NCI-H146 (cell line): ENCODE measurements around the gene SPRED3.
A peak's percentile ranks its signal among the peaks of the same experiment; 100 is the strongest.
"Not testable (repeated sequence)": the region's sequence is repeated elsewhere in the genome, so short reads cannot be mapped to it uniquely, and the experiment has no call there.

ENCODE experiments used
- DNase-seq: peaks from one replicate; lab custom pipeline; 2025; lab: John Stamatoyannopoulos, UW

The SPRED3 gene

DNA sequence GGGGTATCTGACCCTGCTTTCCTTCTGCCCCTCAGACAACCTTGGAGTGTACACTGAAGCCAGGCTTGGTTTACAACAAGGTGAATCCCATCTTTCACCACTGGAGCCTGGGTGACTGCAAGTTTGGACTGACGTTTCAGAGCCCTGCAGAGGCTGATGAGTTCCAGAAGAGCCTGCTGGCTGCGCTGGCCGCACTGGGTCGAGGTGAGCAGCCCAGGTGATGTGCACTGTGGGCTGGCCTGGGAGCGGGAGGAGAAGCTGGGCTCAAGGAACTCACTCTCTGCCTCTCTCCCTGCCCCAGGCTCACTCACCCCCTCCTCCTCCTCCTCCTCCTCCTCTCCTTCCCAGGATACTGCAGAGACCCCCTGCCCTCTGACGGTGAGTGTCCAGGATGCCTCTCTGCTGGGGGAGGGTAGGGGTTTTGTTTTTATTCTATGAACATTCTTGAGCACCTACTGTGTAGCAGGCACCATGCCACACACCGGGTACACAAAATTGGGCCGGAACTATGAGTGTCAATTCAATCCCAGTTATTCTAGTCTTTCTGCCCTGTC, 3.5 kb downstream of the SPRED3 start:
- DNase-seq = no peak

- no peak for DNase-seq
Measured at GRCh38 chr19:38392707-38393308, 4.3 kb downstream of the SPRED3 start.

DNA sequence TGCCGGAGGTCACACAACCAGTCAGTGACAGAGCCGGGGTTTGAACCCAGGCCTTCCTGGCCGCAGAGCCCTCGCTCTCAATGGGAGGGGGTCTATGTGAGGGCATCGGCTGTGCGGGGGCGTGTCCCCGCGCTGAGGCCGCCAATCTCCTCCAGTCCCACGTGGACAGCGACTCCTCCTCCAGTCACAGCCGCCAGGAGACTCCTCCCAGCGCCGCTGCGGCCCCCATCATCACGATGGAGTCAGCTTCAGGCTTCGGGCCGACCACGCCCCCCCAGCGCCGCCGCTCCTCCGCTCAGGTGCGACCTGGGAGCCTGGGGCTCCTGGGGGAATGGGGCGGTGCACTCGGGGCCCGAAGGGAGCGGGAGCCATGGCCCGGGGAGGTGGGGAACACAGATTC, 6.0 kb downstream of the SPRED3 start:
- DNase-seq = peak; percentile 81

GRCh38 chr19:38395381-38396114, 7.1 kb downstream of the SPRED3 start:
- peak; percentile 39 for DNase-seq

DNA sequence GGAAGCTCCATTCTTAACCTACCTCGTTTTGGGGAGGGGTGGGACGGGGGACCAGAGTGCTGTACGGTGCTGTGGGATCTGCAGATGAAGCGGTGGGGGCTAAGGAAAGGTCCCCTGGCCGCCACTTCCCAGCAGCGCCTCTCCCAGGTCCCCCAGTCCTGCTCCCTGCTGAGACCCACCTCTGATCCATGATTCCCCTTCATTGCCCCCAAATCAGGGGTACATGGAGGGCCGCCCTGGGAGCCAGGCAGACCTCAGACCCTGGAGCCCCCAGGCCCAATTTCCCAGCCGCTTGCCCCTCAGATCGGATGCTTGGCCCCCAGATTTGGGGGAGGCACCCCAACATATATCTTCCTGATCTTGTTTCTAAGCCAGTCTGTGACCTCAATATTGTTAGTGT, 10.6 kb downstream of the SPRED3 start:
- DNase-seq = no peak

- no peak for DNase-seq
Measured at GRCh38 chr19:38399537-38399936, 11.0 kb downstream of the SPRED3 start.

DNA sequence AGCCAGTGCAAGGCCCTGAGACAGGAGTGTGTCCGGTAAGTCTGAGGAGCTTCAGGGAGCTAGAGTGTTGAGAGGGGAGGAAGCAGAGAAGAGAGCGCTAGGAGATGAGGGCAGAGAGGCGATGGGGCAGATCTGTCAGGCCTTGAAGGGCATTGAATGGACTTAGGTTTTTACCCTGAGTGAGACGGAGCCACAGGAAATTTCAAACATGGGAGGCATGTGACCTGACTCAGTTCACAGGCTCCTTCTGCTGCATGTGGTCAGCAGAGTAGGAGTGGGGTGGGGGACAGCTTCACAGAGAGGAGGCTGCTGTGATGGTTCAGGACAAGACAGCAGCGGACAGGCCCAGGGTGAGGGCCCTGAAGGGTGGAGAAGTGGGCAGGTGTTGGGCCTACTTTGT, 11.9 kb downstream of the SPRED3 start:
- DNase-seq = no peak

DNA sequence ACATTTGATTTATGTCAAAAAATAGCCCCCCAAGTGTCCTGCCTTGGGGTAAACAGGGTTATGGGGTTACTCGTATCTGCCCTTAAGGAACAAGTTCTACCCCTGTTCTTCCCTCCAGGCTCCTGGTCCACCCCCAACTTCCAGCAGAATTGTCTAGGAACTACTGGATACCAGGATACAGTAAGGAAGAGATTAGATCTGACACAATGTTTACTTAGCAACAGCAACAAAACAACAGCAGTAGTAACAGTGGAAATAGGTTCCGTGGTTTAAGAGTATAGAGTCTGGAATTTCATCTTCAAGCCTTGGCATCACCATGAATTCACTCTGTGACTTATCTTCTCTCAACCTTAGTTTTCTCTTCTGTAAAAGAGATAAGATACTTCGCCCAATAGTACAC, 12.7 kb downstream of the SPRED3 start:
- no peak for DNase-seq

GRCh38 chr19:38402623-38402966, 14.1 kb downstream of the SPRED3 start:
- no peak for DNase-seq

- DNase-seq = peak; percentile 98
Measured at GRCh38 chr19:38402967-38403674, 14.6 kb downstream of the SPRED3 start, which contains the start of gene FAM98C. Gene FAM98C (plus strand): TSS chr19:38403093. CDS start chr19:38403154, 61 bp downstream.

DNA sequence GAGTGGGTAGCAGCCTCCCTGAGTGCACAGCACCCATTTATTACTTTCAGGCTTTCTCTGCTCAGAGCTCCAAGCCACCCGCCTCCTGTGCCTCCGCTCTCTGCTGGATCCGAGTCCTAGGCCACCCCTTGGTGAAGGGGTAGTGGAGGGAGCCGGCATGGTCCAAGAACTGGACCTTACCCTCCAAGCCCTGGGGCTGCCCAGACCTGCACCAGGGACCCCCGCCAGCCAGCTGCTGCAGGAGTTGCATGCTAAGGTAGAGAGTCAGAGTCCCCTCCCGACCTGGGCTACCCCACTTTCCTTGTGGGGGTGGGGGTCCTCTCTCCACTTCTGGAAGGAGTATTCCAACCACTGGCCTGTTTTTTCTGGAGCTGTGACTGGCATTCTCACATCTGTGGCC, 16.4 kb downstream of the SPRED3 start:
- DNase-seq = no peak

DNA sequence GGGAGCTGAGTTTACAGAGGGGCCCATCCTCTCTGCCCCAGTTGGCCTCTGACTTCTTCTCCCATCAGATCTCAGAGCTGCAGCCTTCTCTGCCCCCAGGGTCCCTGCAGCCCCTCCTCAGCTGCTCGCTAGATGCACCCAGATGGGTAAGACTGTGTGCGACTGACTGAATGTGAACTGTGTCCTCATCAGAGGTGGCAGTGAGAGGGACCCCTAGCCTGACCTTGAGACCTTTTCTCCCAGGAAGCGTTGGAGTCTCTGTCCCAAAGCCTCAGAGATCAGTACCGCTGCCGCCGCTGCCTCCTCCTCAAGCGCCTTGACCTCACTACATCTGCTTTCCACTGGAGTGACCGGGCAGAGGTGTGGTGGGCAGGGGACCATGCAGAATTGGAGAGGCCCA, 16.8 kb downstream of the SPRED3 start:
- no peak for DNase-seq

- DNase-seq = no peak
Measured at GRCh38 chr19:38409631-38410133, 21.2 kb downstream of the SPRED3 start.

GRCh38 chr19:38410407-38410806, 21.9 kb downstream of the SPRED3 start:
- DNase-seq = not testable (repeated sequence)

DNA sequence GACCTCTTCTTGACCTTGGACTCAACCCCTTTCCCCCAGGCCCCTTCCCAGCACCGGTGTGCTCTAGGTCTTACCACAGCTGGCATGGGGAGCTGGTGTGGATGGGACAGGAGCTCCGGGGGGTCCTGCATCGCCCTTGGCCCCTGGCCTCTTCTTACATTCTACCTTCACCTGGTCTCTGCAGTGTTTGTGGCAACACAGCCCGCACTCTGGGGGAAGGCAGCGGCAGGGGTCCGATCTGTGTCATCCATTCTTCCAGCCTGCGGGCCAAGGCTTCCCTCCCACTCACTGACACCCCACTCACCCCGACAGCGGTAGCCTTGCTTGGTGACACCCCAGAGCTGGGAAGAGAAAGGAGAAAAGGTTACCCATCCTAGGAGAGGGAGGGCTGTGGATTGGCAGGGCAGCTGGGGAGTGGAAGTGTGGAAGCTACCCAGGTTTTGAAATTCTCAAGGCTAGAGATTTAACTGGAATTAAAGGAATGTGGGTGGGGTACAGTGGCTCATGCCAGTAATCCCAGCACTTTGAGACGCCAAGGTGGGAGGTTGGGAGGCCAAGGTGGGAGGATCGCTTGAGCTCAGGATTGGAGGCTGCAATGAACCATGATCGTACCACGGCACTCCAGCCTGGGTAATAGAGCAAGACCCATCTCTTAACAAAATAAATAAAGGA, 22.7 kb downstream of the SPRED3 start:
- DNase-seq = no peak

GRCh38 chr19:38411898-38412297, 23.4 kb downstream of the SPRED3 start:
- DNase-seq = not testable (repeated sequence)

DNA sequence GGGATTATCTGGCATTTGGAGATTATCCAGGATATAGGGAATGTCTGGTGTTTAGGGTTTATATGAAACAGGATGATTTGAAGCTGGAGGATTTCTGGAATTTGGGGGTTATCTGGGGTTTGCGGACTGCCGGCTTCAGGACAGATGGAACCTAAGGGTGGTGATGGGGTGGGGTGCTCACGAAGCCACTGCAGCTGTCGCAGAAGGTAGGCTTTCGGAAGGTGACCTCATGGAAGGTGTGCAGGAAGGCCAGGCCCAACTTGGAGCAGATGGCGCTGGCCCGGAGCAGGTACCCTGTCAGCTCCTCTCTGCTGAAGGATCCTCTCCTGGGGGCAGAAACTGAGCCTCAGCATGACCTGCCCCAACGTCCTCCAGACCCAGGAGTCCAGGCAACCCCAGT, 24.0 kb downstream of the SPRED3 start:
- no peak for DNase-seq

- no peak for DNase-seq
Measured at GRCh38 chr19:38412961-38413360, 24.5 kb downstream of the SPRED3 start.

DNA sequence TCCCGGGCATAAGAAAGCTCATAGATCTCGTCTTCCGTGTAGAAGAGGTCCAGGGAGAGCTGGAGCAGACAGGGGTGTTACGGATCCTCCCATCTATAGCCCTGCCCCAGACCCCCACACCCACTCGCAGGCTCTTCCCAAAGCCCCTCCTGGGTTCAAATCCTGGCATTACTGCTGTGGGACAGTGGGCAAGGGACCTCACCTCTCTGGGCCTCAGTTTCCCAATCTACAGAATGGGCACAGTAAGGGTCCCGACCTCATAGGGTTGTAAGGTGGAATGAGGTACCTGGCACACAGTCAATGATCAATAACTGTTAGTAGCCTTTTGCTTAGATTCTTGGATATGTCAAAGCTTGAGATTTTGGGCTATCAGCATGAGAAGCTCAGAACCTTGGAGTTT, 24.9 kb downstream of the SPRED3 start:
- no peak for DNase-seq

GRCh38 chr19:38417146-38417543, 28.6 kb downstream of the SPRED3 start:
- no peak for DNase-seq

DNA sequence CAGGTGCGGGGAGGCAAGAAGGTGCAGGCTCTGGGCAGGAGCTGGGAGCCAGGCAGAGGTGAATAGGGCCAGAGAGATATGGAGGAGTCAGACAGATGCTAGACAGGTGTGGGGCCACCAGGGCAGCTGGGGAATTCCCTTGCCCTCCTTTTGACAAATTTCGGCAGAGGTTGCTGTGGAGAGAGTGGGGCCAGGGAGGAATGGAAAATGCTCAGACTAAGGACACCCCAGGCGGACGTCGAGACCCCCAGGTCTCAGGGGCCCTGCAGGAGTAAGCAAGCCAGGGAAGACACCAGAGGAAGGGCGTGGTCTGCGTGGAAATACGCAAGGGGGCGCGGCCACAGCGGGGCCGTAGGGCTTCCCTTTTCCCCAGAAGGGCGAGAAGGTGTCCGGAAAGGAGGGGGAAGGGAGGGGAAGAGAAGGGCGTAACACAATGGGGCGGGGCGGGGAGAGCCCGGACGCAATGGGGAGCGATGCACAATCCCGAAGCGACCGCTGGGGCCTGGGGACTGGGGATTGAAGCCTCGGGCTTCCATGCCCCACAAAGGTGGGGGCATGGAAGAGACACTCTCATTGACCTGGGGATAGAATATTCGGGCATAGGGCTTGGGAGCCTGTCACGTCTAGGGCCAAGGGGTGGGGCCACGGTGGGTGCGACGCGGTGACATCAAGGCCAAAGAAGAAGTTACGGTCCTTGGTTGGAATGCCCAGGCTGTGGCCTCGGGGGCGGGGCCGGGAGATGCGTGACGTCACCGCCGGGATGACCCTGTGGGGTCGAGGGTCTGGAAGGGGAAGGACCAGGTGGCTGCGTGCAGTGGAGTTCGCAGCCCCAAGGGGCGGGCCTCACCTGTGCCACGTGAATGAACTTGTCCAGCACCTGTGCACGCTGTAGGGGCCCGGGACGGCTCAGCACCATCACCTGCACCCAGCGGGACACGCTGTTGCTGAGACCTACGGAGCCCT, 29.3 kb downstream of the SPRED3 start:
- DNase-seq = peak; percentile 54
